ENCODE measurements around the gene C6orf62. TPM values are rescaled to one million over a fixed set of nuclear protein-coding genes. Genes with fewer than 3 reads are reported as not detected.

The C6orf62 gene
- total and polyA plus RNA-seq, 2 experiments from 2014 or later, result 66.7 to 79.9 TPM

DNA sequence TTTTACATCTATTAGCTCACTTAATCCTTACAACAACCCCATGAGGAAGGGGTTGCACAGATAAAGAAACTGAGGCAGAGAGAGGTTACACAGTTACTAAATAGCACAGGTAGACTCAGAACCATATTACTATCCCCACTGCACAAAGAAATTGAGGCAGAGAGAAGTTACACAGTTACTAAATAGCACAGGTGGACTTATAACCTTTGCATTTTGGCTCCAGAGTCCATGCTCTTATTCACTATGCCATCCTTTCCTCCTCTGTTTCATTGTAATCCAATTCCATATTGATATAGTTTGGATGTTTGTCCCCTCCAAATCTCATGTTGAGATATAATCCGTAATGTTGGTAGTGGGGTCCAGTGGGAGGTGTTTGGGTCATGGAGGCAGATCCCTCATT is 55.8 kb downstream of the C6orf62 start (continued):
- TF ChIP-seq ZNF331 (CRISPR knock-in tag; IDR thresholded peaks at IDR 0.05; ENCODE audit: low read depth) (no peak), EZH2 (IDR thresholded peaks at IDR 0.05; ENCODE audit: low read depth, unreplicated experiment) (no peak), STAT1 (IDR thresholded peaks at IDR 0.05; ENCODE audit: unreplicated experiment) (no peak)
- TF ChIP-seq, protein P1, sequence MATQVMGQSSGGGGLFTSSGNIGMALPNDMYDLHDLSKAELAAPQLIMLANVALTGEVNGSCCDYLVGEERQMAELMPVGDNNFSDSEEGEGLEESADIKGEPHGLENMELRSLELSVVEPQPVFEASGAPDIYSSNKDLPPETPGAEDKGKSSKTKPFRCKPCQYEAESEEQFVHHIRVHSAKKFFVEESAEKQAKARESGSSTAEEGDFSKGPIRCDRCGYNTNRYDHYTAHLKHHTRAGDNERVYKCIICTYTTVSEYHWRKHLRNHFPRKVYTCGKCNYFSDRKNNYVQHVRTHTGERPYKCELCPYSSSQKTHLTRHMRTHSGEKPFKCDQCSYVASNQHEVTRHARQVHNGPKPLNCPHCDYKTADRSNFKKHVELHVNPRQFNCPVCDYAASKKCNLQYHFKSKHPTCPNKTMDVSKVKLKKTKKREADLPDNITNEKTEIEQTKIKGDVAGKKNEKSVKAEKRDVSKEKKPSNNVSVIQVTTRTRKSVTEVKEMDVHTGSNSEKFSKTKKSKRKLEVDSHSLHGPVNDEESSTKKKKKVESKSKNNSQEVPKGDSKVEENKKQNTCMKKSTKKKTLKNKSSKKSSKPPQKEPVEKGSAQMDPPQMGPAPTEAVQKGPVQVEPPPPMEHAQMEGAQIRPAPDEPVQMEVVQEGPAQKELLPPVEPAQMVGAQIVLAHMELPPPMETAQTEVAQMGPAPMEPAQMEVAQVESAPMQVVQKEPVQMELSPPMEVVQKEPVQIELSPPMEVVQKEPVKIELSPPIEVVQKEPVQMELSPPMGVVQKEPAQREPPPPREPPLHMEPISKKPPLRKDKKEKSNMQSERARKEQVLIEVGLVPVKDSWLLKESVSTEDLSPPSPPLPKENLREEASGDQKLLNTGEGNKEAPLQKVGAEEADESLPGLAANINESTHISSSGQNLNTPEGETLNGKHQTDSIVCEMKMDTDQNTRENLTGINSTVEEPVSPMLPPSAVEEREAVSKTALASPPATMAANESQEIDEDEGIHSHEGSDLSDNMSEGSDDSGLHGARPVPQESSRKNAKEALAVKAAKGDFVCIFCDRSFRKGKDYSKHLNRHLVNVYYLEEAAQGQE (IDR thresholded peaks at IDR 0.05; ENCODE audit: unreplicated experiment), result no peak

DNA sequence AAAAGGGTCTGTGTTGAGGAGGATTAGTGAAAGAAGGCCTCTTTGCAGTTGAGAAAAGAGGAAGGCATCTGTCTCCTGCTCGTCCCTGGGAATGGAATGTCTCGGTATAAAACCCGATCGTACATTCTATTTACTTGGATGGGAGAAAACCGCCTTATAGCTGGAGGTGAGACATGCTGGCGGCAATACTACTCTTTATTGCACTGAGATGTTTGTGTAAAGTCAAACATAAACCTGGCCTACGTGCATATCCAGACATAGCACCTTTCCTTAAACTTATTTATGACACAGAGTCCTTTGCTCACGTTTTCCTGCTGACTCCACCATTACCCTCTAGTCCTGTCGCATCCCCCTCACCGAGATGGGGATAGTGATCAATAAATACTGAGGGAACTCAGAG is 56.7 kb downstream of the C6orf62 start:
- H2AFZ ChIP-seq, result no peak overlapping the region
- no peaks in the 10 kb centered on the region for H3K9me2 ChIP-seq (ENCODE audit: insufficient read depth)
- Mint-ChIP-seq H3K9me3 (peaks cover 3% of the 10 kb centered on the region; the same call in 2 of the 3 replicates), H3K4me3 (no peak overlapping the region), H3K4me1 (peaks cover 38% of the 10 kb centered on the region), H3K36me3 (ENCODE audit: low read depth) (peaks cover 60% of the 10 kb centered on the region), H3K27me3 (ENCODE audit: insufficient read depth, low read depth, poor library complexity) (peaks cover 8% of the 10 kb centered on the region), H3K27ac (0 out of 2 replicates have a peak overlapping the region, but pooled peaks have one; percentile 16)
- peaks cover 20% of the 10 kb centered on the region for H3K4me1 ChIP-seq (ENCODE audit: insufficient read depth)
- no peaks in the 10 kb centered on the region for H4K20me1 ChIP-seq (replicated peaks; ENCODE audit: insufficient read depth)
- ATAC-seq, result no peak
- H3K4me2 ChIP-seq, result no peak overlapping the region
- no peaks in the 10 kb centered on the region for H3F3A ChIP-seq (replicated peaks; ENCODE audit: low read depth)
- H3K36me3 ChIP-seq (ENCODE audit: insufficient read depth), result peaks cover 4% of the 10 kb centered on the region
- H3K79me2 ChIP-seq (replicated peaks; ENCODE audit: insufficient read depth), result peaks cover 68% of the 10 kb centered on the region
- no peaks in the 10 kb centered on the region for H3K27me3 ChIP-seq (ENCODE audit: insufficient read depth)
- no peak overlapping the region for H3K4me3 ChIP-seq
- DNase-seq (ENCODE audit: low spot score), result no peak
- no peak overlapping the region for H3K27ac ChIP-seq (ENCODE audit: low read depth)
- TF ChIP-seq, protein P2, sequence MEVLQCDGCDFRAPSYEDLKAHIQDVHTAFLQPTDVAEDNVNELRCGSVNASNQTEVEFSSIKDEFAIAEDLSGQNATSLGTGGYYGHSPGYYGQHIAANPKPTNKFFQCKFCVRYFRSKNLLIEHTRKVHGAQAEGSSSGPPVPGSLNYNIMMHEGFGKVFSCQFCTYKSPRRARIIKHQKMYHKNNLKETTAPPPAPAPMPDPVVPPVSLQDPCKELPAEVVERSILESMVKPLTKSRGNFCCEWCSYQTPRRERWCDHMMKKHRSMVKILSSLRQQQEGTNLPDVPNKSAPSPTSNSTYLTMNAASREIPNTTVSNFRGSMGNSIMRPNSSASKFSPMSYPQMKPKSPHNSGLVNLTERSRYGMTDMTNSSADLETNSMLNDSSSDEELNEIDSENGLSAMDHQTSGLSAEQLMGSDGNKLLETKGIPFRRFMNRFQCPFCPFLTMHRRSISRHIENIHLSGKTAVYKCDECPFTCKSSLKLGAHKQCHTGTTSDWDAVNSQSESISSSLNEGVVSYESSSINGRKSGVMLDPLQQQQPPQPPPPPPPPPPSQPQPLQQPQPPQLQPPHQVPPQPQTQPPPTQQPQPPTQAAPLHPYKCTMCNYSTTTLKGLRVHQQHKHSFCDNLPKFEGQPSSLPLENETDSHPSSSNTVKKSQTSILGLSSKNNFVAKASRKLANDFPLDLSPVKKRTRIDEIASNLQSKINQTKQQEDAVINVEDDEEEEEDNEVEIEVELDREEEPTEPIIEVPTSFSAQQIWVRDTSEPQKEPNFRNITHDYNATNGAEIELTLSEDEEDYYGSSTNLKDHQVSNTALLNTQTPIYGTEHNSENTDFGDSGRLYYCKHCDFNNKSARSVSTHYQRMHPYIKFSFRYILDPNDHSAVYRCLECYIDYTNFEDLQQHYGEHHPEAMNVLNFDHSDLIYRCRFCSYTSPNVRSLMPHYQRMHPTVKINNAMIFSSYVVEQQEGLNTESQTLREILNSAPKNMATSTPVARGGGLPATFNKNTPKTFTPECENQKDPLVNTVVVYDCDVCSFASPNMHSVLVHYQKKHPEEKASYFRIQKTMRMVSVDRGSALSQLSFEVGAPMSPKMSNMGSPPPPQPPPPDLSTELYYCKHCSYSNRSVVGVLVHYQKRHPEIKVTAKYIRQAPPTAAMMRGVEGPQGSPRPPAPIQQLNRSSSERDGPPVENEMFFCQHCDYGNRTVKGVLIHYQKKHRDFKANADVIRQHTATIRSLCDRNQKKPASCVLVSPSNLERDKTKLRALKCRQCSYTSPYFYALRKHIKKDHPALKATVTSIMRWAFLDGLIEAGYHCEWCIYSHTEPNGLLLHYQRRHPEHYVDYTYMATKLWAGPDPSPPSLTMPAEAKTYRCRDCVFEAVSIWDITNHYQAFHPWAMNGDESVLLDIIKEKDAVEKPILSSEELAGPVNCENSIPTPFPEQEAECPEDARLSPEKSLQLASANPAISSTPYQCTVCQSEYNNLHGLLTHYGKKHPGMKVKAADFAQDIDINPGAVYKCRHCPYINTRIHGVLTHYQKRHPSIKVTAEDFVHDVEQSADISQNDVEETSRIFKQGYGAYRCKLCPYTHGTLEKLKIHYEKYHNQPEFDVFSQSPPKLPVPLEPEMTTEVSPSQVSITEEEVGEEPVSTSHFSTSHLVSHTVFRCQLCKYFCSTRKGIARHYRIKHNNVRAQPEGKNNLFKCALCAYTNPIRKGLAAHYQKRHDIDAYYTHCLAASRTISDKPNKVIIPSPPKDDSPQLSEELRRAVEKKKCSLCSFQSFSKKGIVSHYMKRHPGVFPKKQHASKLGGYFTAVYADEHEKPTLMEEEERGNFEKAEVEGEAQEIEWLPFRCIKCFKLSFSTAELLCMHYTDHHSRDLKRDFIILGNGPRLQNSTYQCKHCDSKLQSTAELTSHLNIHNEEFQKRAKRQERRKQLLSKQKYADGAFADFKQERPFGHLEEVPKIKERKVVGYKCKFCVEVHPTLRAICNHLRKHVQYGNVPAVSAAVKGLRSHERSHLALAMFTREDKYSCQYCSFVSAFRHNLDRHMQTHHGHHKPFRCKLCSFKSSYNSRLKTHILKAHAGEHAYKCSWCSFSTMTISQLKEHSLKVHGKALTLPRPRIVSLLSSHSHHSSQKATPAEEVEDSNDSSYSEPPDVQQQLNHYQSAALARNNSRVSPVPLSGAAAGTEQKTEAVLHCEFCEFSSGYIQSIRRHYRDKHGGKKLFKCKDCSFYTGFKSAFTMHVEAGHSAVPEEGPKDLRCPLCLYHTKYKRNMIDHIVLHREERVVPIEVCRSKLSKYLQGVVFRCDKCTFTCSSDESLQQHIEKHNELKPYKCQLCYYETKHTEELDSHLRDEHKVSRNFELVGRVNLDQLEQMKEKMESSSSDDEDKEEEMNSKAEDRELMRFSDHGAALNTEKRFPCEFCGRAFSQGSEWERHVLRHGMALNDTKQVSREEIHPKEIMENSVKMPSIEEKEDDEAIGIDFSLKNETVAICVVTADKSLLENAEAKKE (CRISPR knock-in tag; IDR thresholded peaks at IDR 0.05), result no peak
- TF ChIP-seq, protein P3, sequence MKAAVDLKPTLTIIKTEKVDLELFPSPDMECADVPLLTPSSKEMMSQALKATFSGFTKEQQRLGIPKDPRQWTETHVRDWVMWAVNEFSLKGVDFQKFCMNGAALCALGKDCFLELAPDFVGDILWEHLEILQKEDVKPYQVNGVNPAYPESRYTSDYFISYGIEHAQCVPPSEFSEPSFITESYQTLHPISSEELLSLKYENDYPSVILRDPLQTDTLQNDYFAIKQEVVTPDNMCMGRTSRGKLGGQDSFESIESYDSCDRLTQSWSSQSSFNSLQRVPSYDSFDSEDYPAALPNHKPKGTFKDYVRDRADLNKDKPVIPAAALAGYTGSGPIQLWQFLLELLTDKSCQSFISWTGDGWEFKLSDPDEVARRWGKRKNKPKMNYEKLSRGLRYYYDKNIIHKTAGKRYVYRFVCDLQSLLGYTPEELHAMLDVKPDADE (IDR thresholded peaks at IDR 0.05), result no peak
- TF ChIP-seq NANOG (IDR thresholded peaks at IDR 0.05; ENCODE audit: borderline replicate concordance) (no peak), ZNF331 (CRISPR knock-in tag; IDR thresholded peaks at IDR 0.05; ENCODE audit: low read depth) (no peak), ZNF114 (CRISPR knock-in tag; IDR thresholded peaks at IDR 0.05) (no peak), STAT1 (IDR thresholded peaks at IDR 0.05; ENCODE audit: unreplicated experiment) (no peak), POLR2AphosphoS5 (IDR thresholded peaks at IDR 0.05; ENCODE audit: low read depth) (no peak), CREB1 (CRISPR knock-in tag; IDR thresholded peaks at IDR 0.05; ENCODE audit: low read depth) (no peak)
- TF ChIP-seq, protein P4, sequence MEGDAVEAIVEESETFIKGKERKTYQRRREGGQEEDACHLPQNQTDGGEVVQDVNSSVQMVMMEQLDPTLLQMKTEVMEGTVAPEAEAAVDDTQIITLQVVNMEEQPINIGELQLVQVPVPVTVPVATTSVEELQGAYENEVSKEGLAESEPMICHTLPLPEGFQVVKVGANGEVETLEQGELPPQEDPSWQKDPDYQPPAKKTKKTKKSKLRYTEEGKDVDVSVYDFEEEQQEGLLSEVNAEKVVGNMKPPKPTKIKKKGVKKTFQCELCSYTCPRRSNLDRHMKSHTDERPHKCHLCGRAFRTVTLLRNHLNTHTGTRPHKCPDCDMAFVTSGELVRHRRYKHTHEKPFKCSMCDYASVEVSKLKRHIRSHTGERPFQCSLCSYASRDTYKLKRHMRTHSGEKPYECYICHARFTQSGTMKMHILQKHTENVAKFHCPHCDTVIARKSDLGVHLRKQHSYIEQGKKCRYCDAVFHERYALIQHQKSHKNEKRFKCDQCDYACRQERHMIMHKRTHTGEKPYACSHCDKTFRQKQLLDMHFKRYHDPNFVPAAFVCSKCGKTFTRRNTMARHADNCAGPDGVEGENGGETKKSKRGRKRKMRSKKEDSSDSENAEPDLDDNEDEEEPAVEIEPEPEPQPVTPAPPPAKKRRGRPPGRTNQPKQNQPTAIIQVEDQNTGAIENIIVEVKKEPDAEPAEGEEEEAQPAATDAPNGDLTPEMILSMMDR (conservative IDR thresholded peaks at IDR 0.05; ENCODE audit: low read depth in 2 of 2), result no peak
